ENCODE measurements around the gene CDH20.

CDH20 gene

GRCh38 chr18:61295153-61295552 is 38.1 kb upstream of the CDH20 start:
- H3K9me3 ChIP-seq (ENCODE audit: insufficient read depth, low read length) = no peaks in the 10 kb centered on the region
- H3K79me2 ChIP-seq (ENCODE audit: insufficient read depth, low read length) = no peaks in the 10 kb centered on the region
- no peak overlapping the region for H3K4me2 ChIP-seq (ENCODE audit: low read depth, low read length, poor library complexity, severe bottlenecking)
- no peaks in the 10 kb centered on the region for H3K27me3 ChIP-seq (ENCODE audit: low read length)
- TF ChIP-seq EZH2phosphoT487 (conservative IDR thresholded peaks at IDR 0.05; ENCODE audit: low read length) = no peak
- TF ChIP-seq CTCF (IDR thresholded peaks at IDR 0.05; ENCODE audit: insufficient read depth, low read length, poor library complexity, severe bottlenecking) = no peak
- no peaks in the 10 kb centered on the region for H4K20me1 ChIP-seq (ENCODE audit: low read depth, low read length)
- H2AFZ ChIP-seq (ENCODE audit: low read depth, low read length, severe bottlenecking) = no peak overlapping the region
- H3K9me2 ChIP-seq (replicated peaks; ENCODE audit: insufficient read depth, low read length) = no peaks in the 10 kb centered on the region
- no peak overlapping the region for H3K27ac ChIP-seq (ENCODE audit: low read depth, low read length)
- no peaks in the 10 kb centered on the region for H3F3A ChIP-seq (ENCODE audit: insufficient read depth)
- no peak overlapping the region for H3K4me3 ChIP-seq (ENCODE audit: insufficient read depth, low read length, poor library complexity, severe bottlenecking)
- H3K9ac ChIP-seq (ENCODE audit: low read length) = no peak overlapping the region
- no peaks in the 10 kb centered on the region for H3K36me3 ChIP-seq (ENCODE audit: low read length)

GRCh38 chr18:61308004-61308403 is 25.2 kb upstream of the CDH20 start:
- no peaks in the 10 kb centered on the region for H3K9me3 ChIP-seq (ENCODE audit: insufficient read depth, low read length)
- TF ChIP-seq CTCF (IDR thresholded peaks at IDR 0.05; ENCODE audit: insufficient read depth, low read length, poor library complexity, severe bottlenecking) (no peak), EZH2phosphoT487 (conservative IDR thresholded peaks at IDR 0.05; ENCODE audit: low read length) (no peak)
- no peaks in the 10 kb centered on the region for H3F3A ChIP-seq (ENCODE audit: insufficient read depth)
- H3K36me3 ChIP-seq (ENCODE audit: low read length) = no peaks in the 10 kb centered on the region
- no peaks in the 10 kb centered on the region for H4K20me1 ChIP-seq (ENCODE audit: low read depth, low read length)
- H2AFZ ChIP-seq (ENCODE audit: low read depth, low read length, severe bottlenecking) = no peak overlapping the region
- no peaks in the 10 kb centered on the region for H3K9me2 ChIP-seq (replicated peaks; ENCODE audit: insufficient read depth, low read length)
- H3K27me3 ChIP-seq (ENCODE audit: low read length) = no peaks in the 10 kb centered on the region
- H3K9ac ChIP-seq (ENCODE audit: low read length) = no peak overlapping the region
- H3K79me2 ChIP-seq (ENCODE audit: insufficient read depth, low read length) = no peaks in the 10 kb centered on the region
- H3K4me2 ChIP-seq (ENCODE audit: low read depth, low read length, poor library complexity, severe bottlenecking) = no peak overlapping the region
- H3K27ac ChIP-seq (ENCODE audit: low read depth, low read length) = no peak overlapping the region
- H3K4me3 ChIP-seq (ENCODE audit: insufficient read depth, low read length, poor library complexity, severe bottlenecking) = no peak overlapping the region

- Histone ChIP-seq H3F3A (ENCODE audit: insufficient read depth) (no peaks in the 10 kb centered on the region), H3K9ac (ENCODE audit: low read length) (no peak overlapping the region), H3K27ac (ENCODE audit: low read depth, low read length) (no peak overlapping the region), H3K79me2 (ENCODE audit: insufficient read depth, low read length) (no peaks in the 10 kb centered on the region), H4K20me1 (ENCODE audit: low read depth, low read length) (no peaks in the 10 kb centered on the region), H3K36me3 (ENCODE audit: low read length) (no peaks in the 10 kb centered on the region), H3K4me3 (ENCODE audit: insufficient read depth, low read length, poor library complexity, severe bottlenecking) (no peak overlapping the region), H3K27me3 (ENCODE audit: low read length) (no peaks in the 10 kb centered on the region), H3K9me3 (ENCODE audit: insufficient read depth, low read length) (no peaks in the 10 kb centered on the region), H2AFZ (ENCODE audit: low read depth, low read length, severe bottlenecking) (no peak overlapping the region), H3K9me2 (replicated peaks; ENCODE audit: insufficient read depth, low read length) (no peaks in the 10 kb centered on the region), H3K4me2 (ENCODE audit: low read depth, low read length, poor library complexity, severe bottlenecking) (no peak overlapping the region)
- no peak for TF ChIP-seq EZH2phosphoT487 (conservative IDR thresholded peaks at IDR 0.05; ENCODE audit: low read length)
- no peak for TF ChIP-seq CTCF (IDR thresholded peaks at IDR 0.05; ENCODE audit: insufficient read depth, low read length, poor library complexity, severe bottlenecking)
Observed at GRCh38 chr18:61308795-61309393, 24.3 kb upstream of the CDH20 start.
